Measurements from ENCODE around the gene SYNGAP1.

DNA sequence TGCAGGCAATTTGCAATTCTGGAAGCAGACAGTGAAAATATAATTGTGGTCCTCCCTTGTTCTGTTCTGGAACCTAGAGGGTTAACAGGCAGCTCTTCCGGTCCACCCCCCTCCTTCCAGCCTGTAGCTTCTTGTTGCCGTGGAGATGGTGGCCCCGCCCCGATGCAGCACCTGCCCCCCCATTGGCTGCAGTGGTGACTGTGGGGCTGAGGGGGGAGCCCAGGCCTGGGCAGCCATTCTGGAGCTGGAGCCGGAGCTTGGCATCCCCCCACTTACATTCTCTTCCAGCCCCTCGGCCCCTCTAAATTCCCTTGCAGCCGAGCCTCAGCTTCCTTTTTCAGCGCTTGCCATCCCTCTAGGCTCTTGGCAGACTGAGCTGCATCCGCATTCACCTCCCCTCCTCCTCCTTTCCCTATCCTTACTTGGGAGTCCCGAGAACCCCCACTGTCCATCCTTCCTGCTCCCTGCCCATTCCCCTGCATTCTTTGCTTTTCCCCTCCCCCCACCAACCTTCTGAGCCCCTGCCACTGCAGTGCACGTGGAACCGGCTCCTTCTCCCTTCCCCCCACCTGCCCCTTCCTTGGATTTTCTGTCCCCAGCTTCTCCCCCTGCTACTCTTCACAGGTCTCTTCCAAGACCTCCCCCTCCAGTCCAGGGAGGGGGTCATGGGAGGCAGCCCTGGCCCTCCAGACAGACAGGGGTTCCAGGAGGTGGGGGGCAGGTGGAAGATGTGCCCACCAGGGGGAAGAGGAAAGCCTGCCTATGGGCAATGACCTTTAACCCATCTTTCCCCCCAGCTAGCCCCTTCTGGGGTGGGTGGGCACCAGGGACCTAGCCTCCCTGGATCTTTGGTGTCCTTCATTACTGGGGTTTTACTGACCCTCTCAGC is 11.4 kb downstream of the SYNGAP1 start:
- TF ChIP-seq EZH2 (IDR thresholded peaks at IDR 0.05; ENCODE audit: borderline replicate concordance, low read depth, low read length, severe bottlenecking): no peak
- TF ChIP-seq, protein P1, sequence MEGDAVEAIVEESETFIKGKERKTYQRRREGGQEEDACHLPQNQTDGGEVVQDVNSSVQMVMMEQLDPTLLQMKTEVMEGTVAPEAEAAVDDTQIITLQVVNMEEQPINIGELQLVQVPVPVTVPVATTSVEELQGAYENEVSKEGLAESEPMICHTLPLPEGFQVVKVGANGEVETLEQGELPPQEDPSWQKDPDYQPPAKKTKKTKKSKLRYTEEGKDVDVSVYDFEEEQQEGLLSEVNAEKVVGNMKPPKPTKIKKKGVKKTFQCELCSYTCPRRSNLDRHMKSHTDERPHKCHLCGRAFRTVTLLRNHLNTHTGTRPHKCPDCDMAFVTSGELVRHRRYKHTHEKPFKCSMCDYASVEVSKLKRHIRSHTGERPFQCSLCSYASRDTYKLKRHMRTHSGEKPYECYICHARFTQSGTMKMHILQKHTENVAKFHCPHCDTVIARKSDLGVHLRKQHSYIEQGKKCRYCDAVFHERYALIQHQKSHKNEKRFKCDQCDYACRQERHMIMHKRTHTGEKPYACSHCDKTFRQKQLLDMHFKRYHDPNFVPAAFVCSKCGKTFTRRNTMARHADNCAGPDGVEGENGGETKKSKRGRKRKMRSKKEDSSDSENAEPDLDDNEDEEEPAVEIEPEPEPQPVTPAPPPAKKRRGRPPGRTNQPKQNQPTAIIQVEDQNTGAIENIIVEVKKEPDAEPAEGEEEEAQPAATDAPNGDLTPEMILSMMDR (IDR thresholded peaks at IDR 0.05; ENCODE audit: borderline replicate concordance, extremely low read depth, low read length, poor library complexity, severe bottlenecking): no peak

All from DND-41 (cell line).